IMR-90 (cell line): Measurements from ENCODE around the gene SLC15A1. TPM values are rescaled to one million over a fixed set of nuclear protein-coding genes. Genes with fewer than 3 reads are reported as not detected.

Experiments
- ATAC-seq: fragments of 200-7000 bp; cut with Tn5 transposase; 2 replicates; pipeline ENCODE4 v1.9.1; 2020; ENCODE audit warnings: low read depth, mild to moderate bottlenecking, moderate library complexity
- BruUV-seq: library from RNA; stranded (reverse); fragments of 400-500 nt; replicated peaks from 2 replicates; lab custom pipeline; 2021; lab: Mats Ljungman, UMichigan
- CTCF ChIA-PET: fragments of 300-600 bp; formaldehyde crosslinking; extraction: SDS; loops from one replicate; lab custom pipeline; 2021; ENCODE audit warnings: antibody characterized with exemption; lab: Yijun Ruan, JAX
- POLR2A ChIA-PET: fragments of 300-600 bp; sonication (Branson Sonifier 250); formaldehyde crosslinking; loops from one replicate; lab custom pipeline; 2022; ENCODE audit warnings: antibody characterized with exemption; ENCODE audit not compliant: unreplicated experiment; lab: Charles Lee
- DNase-seq: peaks from one replicate; pipeline ENCODE4 v3.0.0; 2013
- H2AFZ ChIP-seq: replicated peaks from 2 replicates; pipeline ENCODE3; 2013; ENCODE audit warnings: low read length, mild to moderate bottlenecking; ENCODE audit not compliant: poor library complexity
- H2AK5ac ChIP-seq: 2 replicates; pipeline ENCODE4 v1.6.1; 2013; ENCODE audit warnings: low read depth, low read length, inconsistent platforms
- H2AK9ac ChIP-seq: replicated peaks from 2 replicates; pipeline ENCODE3; 2013; ENCODE audit warnings: mild to moderate bottlenecking, low read depth, low read length, moderate library complexity; ENCODE audit not compliant: poor library complexity
- H2BK120ac ChIP-seq: 2 replicates; pipeline ENCODE4 v1.6.1; 2013; ENCODE audit warnings: low read depth, low read length, inconsistent platforms
- H2BK15ac ChIP-seq: 3 replicates; pipeline ENCODE4 v1.6.1; 2013; ENCODE audit warnings: low read depth, low read length, inconsistent platforms
- H2BK20ac ChIP-seq: 2 replicates; pipeline ENCODE4 v1.6.1; 2013; ENCODE audit warnings: low read depth, mild to moderate bottlenecking, inconsistent platforms, low read length, moderate library complexity
- H2BK5ac ChIP-seq: 2 replicates; pipeline ENCODE4 v1.6.1; 2013; ENCODE audit warnings: mild to moderate bottlenecking, low read depth, low read length, inconsistent platforms; ENCODE audit not compliant: poor library complexity, severe bottlenecking
- H3K14ac ChIP-seq: replicated peaks from 2 replicates; pipeline ENCODE4 v1.6.1; 2013; ENCODE audit warnings: low read depth, low read length, inconsistent platforms
- H3K18ac ChIP-seq: 2 replicates; pipeline ENCODE4 v1.6.1; 2013; ENCODE audit warnings: low read depth, low read length, control low read depth
- H3K23ac ChIP-seq: 2 replicates; pipeline ENCODE4 v1.6.1; 2013; ENCODE audit warnings: low read depth, low read length, inconsistent platforms
- H3K27ac ChIP-seq: 2 replicates; pipeline ENCODE4 v1.5.1; 2013; ENCODE audit warnings: mild to moderate bottlenecking, control low read depth, low read length; ENCODE audit not compliant: insufficient read depth
- H3K27me3 ChIP-seq: 2 replicates; pipeline ENCODE4 v1.6.1; 2013; ENCODE audit warnings: low read length; ENCODE audit not compliant: control insufficient read depth, insufficient read depth
- H3K36me3 ChIP-seq: 2 replicates; pipeline ENCODE4 v1.6.1; 2013; ENCODE audit warnings: low read length, mixed read lengths; ENCODE audit not compliant: control insufficient read depth, insufficient read depth
- H3K4ac ChIP-seq: 2 replicates; pipeline ENCODE4 v1.6.1; 2013; ENCODE audit warnings: low read depth, low read length, inconsistent platforms
- H3K4me1 ChIP-seq: 2 replicates; pipeline ENCODE4 v1.6.1; 2013; ENCODE audit warnings: low read length, mixed read lengths; ENCODE audit not compliant: control insufficient read depth, insufficient read depth
- H3K4me2 ChIP-seq: 2 replicates; pipeline ENCODE4 v1.6.1; 2013; ENCODE audit warnings: low read depth, mild to moderate bottlenecking, control low read depth, low read length, moderate library complexity
- H3K4me3 ChIP-seq: 2 replicates; pipeline ENCODE4 v1.5.1; 2013; ENCODE audit warnings: low read depth, mild to moderate bottlenecking, control low read depth, low read length, moderate library complexity; ENCODE audit not compliant: insufficient read depth
- H3K56ac ChIP-seq: 2 replicates; pipeline ENCODE4 v1.6.1; 2013; ENCODE audit warnings: low read length, inconsistent platforms; ENCODE audit not compliant: insufficient read depth; ENCODE audit errors: extremely low read depth
- H3K79me1 ChIP-seq, 2 experiments: 2 replicates each; pipeline ENCODE4 v1.6.1; 2013; ENCODE audit warnings: low read length in 2 of 2, inconsistent platforms in 1 of 2, low read depth in 1 of 2
- H3K9ac ChIP-seq: 2 replicates; pipeline ENCODE4 v1.6.1; 2013; ENCODE audit warnings: low read depth, low read length, control low read depth
- H3K9me1 ChIP-seq: 2 replicates; pipeline ENCODE4 v1.6.1; 2013; ENCODE audit warnings: low read length, inconsistent platforms; ENCODE audit not compliant: insufficient read depth
- H3K9me3 ChIP-seq: 2 replicates; pipeline ENCODE4 v1.6.1; 2013; ENCODE audit warnings: low read length; ENCODE audit not compliant: control insufficient read depth, insufficient read depth
- H4K20me1 ChIP-seq: 2 replicates; pipeline ENCODE4 v1.6.1; 2013; ENCODE audit warnings: low read length, inconsistent platforms; ENCODE audit not compliant: insufficient read depth
- H4K5ac ChIP-seq: 2 replicates; pipeline ENCODE4 v1.6.1; 2013; ENCODE audit warnings: mild to moderate bottlenecking, low read depth, low read length, control low read depth
- H4K8ac ChIP-seq, 2 experiments: 2 replicates each; pipeline ENCODE4 v1.6.1; 2013; ENCODE audit warnings: low read depth in 2 of 2, low read length in 2 of 2, control low read depth in 1 of 2, inconsistent platforms in 1 of 2
- H4K91ac ChIP-seq: 2 replicates; pipeline ENCODE4 v1.6.1; 2013; ENCODE audit warnings: low read depth, low read length, inconsistent platforms; ENCODE audit not compliant: insufficient read depth
- BHLHE40 ChIP-seq: fragments of 150-350 bp; IDR thresholded peaks from 2 replicates; pipeline ENCODE4 v1.6.1; 2016; ENCODE audit warnings: mild to moderate bottlenecking, low read depth, low read length
- CEBPB ChIP-seq: IDR thresholded peaks from 2 replicates; pipeline ENCODE4 v1.6.1; 2012; ENCODE audit warnings: low read depth, low read length, improper control_type of control experiment
- CHD1 ChIP-seq: IDR thresholded peaks from 2 replicates; pipeline ENCODE4 v1.6.1; 2012; ENCODE audit warnings: low read depth, low read length, improper control_type of control experiment
- ELK1 ChIP-seq: fragments of 150-350 bp; IDR thresholded peaks from 2 replicates; pipeline ENCODE4 v1.6.1; 2016; ENCODE audit warnings: low read depth, mild to moderate bottlenecking, low read length, moderate library complexity, borderline replicate concordance
- FOS ChIP-seq: fragments of 150-350 bp; IDR thresholded peaks from 2 replicates; pipeline ENCODE4 v1.6.1; 2016; ENCODE audit warnings: low read depth, low read length
- MAFK ChIP-seq: IDR thresholded peaks from 2 replicates; pipeline ENCODE4 v1.6.1; 2012; ENCODE audit warnings: low read depth, low read length, improper control_type of control experiment
- MAZ ChIP-seq: IDR thresholded peaks from 2 replicates; pipeline ENCODE4 v1.6.1; 2012; ENCODE audit warnings: low read depth, mild to moderate bottlenecking, low read length, improper control_type of control experiment, moderate library complexity, borderline replicate concordance
- MXI1 ChIP-seq: IDR thresholded peaks from 2 replicates; pipeline ENCODE4 v1.6.1; 2012; ENCODE audit warnings: low read depth, mild to moderate bottlenecking, low read length, moderate library complexity, borderline replicate concordance
- NFE2L2 ChIP-seq: fragments of 150-350 bp; IDR thresholded peaks from 2 replicates; pipeline ENCODE4 v1.6.1; 2016; ENCODE audit warnings: low read depth, mild to moderate bottlenecking, low read length
- POLR2A ChIP-seq: IDR thresholded peaks from 2 replicates; pipeline ENCODE4 v1.6.1; 2012; ENCODE audit warnings: mild to moderate bottlenecking, low read depth, low read length
- RFX5 ChIP-seq: IDR thresholded peaks from 2 replicates; pipeline ENCODE4 v1.8.0; 2012; ENCODE audit warnings: low read depth, mild to moderate bottlenecking, low read length, moderate library complexity
- SMC3 ChIP-seq: fragments of 150-350 bp; IDR thresholded peaks from 2 replicates; pipeline ENCODE4 v1.6.1; 2016; ENCODE audit warnings: low read depth, mild to moderate bottlenecking, antibody characterized with exemption, low read length, moderate library complexity
- dilution Hi-C: fragments of 300-500 bp; cut with HindIII; formaldehyde crosslinking; loops from one replicate; pipeline ENCODE4 v1.14.3; 2018; ENCODE audit warnings: low sequenced_read_pairs; ENCODE audit not compliant: unreplicated experiment
- in situ Hi-C: fragments of 300-500 bp; cut with MboI; formaldehyde crosslinking; loops from 3 replicates; pipeline ENCODE4 v1.14.3; 2019; ENCODE audit warnings: low sequenced_read_pairs, inconsistent platforms, mixed read lengths
- intact Hi-C: fragments of 100-400 bp; cut with micrococcal nuclease; formaldehyde crosslinking; loops from 2 replicates; pipeline ENCODE4 v1.10.0; 2022
- polyA plus RNA-seq, 3 experiments: library from polyadenylated mRNA; depleted of rRNA; stranded (reverse); fragments of >200 nt; gene quantifications; 2 replicates each; pipeline ENCODE4 v1.2.3, GENCODE V29; 2012; ENCODE audit warnings: low replicate concordance in 1 of 3
- total RNA-seq: library from RNA; depleted of rRNA; stranded (reverse); fragments of >200 nt; gene quantifications from 2 replicates; pipeline ENCODE4 v1.2.3, GENCODE V29; 2012
- TF ChIP-seq, protein P1 (sequence below): conservative IDR thresholded peaks from 2 replicates; pipeline ENCODE4 v1.5.1; 2012; ENCODE audit warnings: mild to moderate bottlenecking, low read depth, low read length, improper control_type of control experiment
- TF ChIP-seq, protein P2 (sequence below): fragments of 150-350 bp; IDR thresholded peaks from 2 replicates; pipeline ENCODE4 v1.6.1; 2017; ENCODE audit warnings: mild to moderate bottlenecking, antibody characterized with exemption, low read length, low read depth

Gene SLC15A1
- total and polyA plus RNA-seq, 2 of the 4 experiments (the other 2 are of a cell fraction): not detected

- ATAC-seq: no peak
- no peak overlapping the region for H3K4me3 ChIP-seq
- H3K4me2 ChIP-seq: no peak overlapping the region
- no peaks in the 10 kb centered on the region for H3K4me1 ChIP-seq
- no peak overlapping the region for H4K8ac ChIP-seq
- H4K20me1 ChIP-seq: no peaks in the 10 kb centered on the region
- no peaks in the 10 kb centered on the region for H3K36me3 ChIP-seq
- H3K9me3 ChIP-seq: peaks cover 5% of the 10 kb centered on the region
- no peaks in the 10 kb centered on the region for H3K9me1 ChIP-seq
- H3K27me3 ChIP-seq: peaks cover 10% of the 10 kb centered on the region
- H2BK15ac ChIP-seq: no peak overlapping the region
- no peak overlapping the region for H3K9ac ChIP-seq
- H3K14ac ChIP-seq: no peak overlapping the region
- H2AK5ac ChIP-seq: no peak overlapping the region
- H2BK5ac ChIP-seq: no peak overlapping the region
- no peak overlapping the region for H3K4ac ChIP-seq
- no peak overlapping the region for H4K91ac ChIP-seq
- DNase-seq: no peak
- no peak for TF ChIP-seq ELK1
- no peak for TF ChIP-seq SMC3
- no peak for TF ChIP-seq RFX5
- no peak for TF ChIP-seq MXI1
- no peak for TF ChIP-seq BHLHE40
- TF ChIP-seq POLR2A: no peak
- no peak for TF ChIP-seq CEBPB
- TF ChIP-seq FOS: no peak
- TF ChIP-seq, protein P1, sequence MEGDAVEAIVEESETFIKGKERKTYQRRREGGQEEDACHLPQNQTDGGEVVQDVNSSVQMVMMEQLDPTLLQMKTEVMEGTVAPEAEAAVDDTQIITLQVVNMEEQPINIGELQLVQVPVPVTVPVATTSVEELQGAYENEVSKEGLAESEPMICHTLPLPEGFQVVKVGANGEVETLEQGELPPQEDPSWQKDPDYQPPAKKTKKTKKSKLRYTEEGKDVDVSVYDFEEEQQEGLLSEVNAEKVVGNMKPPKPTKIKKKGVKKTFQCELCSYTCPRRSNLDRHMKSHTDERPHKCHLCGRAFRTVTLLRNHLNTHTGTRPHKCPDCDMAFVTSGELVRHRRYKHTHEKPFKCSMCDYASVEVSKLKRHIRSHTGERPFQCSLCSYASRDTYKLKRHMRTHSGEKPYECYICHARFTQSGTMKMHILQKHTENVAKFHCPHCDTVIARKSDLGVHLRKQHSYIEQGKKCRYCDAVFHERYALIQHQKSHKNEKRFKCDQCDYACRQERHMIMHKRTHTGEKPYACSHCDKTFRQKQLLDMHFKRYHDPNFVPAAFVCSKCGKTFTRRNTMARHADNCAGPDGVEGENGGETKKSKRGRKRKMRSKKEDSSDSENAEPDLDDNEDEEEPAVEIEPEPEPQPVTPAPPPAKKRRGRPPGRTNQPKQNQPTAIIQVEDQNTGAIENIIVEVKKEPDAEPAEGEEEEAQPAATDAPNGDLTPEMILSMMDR: no peak
- TF ChIP-seq, protein P2, sequence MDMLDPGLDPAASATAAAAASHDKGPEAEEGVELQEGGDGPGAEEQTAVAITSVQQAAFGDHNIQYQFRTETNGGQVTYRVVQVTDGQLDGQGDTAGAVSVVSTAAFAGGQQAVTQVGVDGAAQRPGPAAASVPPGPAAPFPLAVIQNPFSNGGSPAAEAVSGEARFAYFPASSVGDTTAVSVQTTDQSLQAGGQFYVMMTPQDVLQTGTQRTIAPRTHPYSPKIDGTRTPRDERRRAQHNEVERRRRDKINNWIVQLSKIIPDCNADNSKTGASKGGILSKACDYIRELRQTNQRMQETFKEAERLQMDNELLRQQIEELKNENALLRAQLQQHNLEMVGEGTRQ: no peak
- no peak for TF ChIP-seq MAZ
- no peak for TF ChIP-seq NFE2L2
- no peak for TF ChIP-seq MAFK
- no peak for TF ChIP-seq CHD1
- no peak overlapping the region for H3K18ac ChIP-seq
- BruUV-seq: no TSS peak
- no peak overlapping the region for H4K5ac ChIP-seq
- CTCF ChIA-PET: no interaction called here
- dilution Hi-C loops: no loop called here
- no peak overlapping the region for H3K27ac ChIP-seq
- no peak overlapping the region for H2AK9ac ChIP-seq
- H2BK120ac ChIP-seq: no peak overlapping the region
- no peak overlapping the region for H3K23ac ChIP-seq
- H3K56ac ChIP-seq: no peak overlapping the region
- H2AFZ ChIP-seq: no peak overlapping the region
- POLR2A ChIA-PET: no interaction called here
- in situ Hi-C loops: no loop called here
- H2BK20ac ChIP-seq: no peak overlapping the region
- no peaks in the 10 kb centered on the region for H3K79me1 ChIP-seq
- intact Hi-C loops: no loop called here
Measured at GRCh38 chr13:98738213-98738612, 14.3 kb downstream of the SLC15A1 start.
